ENCODE results near the gene WFDC1. TPM values are rescaled to one million over a fixed set of nuclear protein-coding genes. Genes with fewer than 3 reads are reported as not detected.

Gene WFDC1
- total and polyA plus RNA-seq, 2 donors (not counting 3 experiments of a cell fraction or from before 2014, with no cell fraction given), result not detected

- Histone ChIP-seq H2AFZ (ENCODE audit: low read depth, low read length) (no peak overlapping the region), H3K4me1 (ENCODE audit: control insufficient read depth, extremely low read depth, insufficient read depth, low read length) (no peaks in the 10 kb centered on the region), H3K27ac (ENCODE audit: insufficient read depth, low read depth, low read length) (no peak overlapping the region), H3K4me2 (ENCODE audit: insufficient read depth, low read length) (no peak overlapping the region), H3K9me1 (replicated peaks; ENCODE audit: control insufficient read depth, extremely low read depth, insufficient read depth, low read length) (no peaks in the 10 kb centered on the region), H3K9me3 (replicated peaks; ENCODE audit: control insufficient read depth, insufficient read depth, low read length) (no peaks in the 10 kb centered on the region), H3K79me2 (ENCODE audit: control insufficient read depth, insufficient read depth, low read length) (no peaks in the 10 kb centered on the region), H3K9ac (replicated peaks; ENCODE audit: extremely low read depth, insufficient read depth, low read length) (no peak overlapping the region), H3K4me3 (replicated peaks in 1 of 3; ENCODE audit: insufficient read depth in 1 of 3, low read depth in 1 of 3, low read length in 3 of 3) (no peak overlapping the region), H4K20me1 (replicated peaks; ENCODE audit: control insufficient read depth, extremely low read depth, insufficient read depth, low read length) (no peaks in the 10 kb centered on the region), H3K36me3 (ENCODE audit: control insufficient read depth in 2 of 2, extremely low read depth in 1 of 2, insufficient read depth in 2 of 2, low read length in 2 of 2) (no peaks in the 10 kb centered on the region), H3K27me3 (ENCODE audit: control insufficient read depth in 2 of 2, insufficient read depth in 2 of 2, low read length in 2 of 2) (peaks cover 0 to 4% of the 10 kb centered on the region in 2 experiments)
- ChIA-PET POLR2A (no interaction called here), CTCF (interaction anchor here (1.2 kb wide), 1 partner anchor 213 kb away, joined by 3 read pairs; no protein-coding TSS in a partner anchor)
- intact Hi-C loops (cut with micrococcal nuclease) (no loop called here), dilution Hi-C loops (cut with MboI; ENCODE audit: extremely low pct_ligation_motif_present, low sequenced_read_pairs) (no loop called here)
- FAIRE-seq (no peak), DNase-seq (ENCODE audit: low read depth, low spot score) (no peak)
- TF ChIP-seq EZH2 (IDR thresholded peaks at IDR 0.05; ENCODE audit: borderline replicate concordance, low read depth, low read length, severe bottlenecking) (no peak), MYC (IDR thresholded peaks at IDR 0.05; ENCODE audit: low read depth, low read length) (no peak), MAX (IDR thresholded peaks at IDR 0.05; ENCODE audit: insufficient read depth, insufficient read length) (no peak), FOS (IDR thresholded peaks at IDR 0.05; ENCODE audit: borderline replicate concordance, insufficient read depth, low read length) (no peak), POLR2AphosphoS5 (IDR thresholded peaks at IDR 0.05; ENCODE audit: insufficient read depth, low read depth, low read length) (no peak), GATA2 (IDR thresholded peaks at IDR 0.05; ENCODE audit: insufficient read depth, insufficient read length, low read depth, low read length) (no peak), CTCF (IDR thresholded peaks at IDR 0.05; ENCODE audit: extremely low read depth in 1 of 2, insufficient read depth in 1 of 2, low read depth in 1 of 2, low read length in 2 of 2) (no peak), POLR2A (IDR thresholded peaks at IDR 0.05; ENCODE audit: low read depth, low read length) (no peak), JUN (IDR thresholded peaks at IDR 0.05; ENCODE audit: borderline replicate concordance, insufficient read depth, insufficient read length, low read depth) (no peak)
- BruUV-seq (replicated peaks), result no TSS peak
Observed at GRCh38 chr16:84272740-84273320, 21.8 kb upstream of the WFDC1 start.
